ENCODE results near the gene CEP120.
"Not testable (repeated sequence)": the region's sequence is repeated elsewhere in the genome, so short reads cannot be mapped to it uniquely, and the experiment has no call there.

CEP120 gene

GRCh38 chr5:123438244-123438643 lies 15.0 kb upstream of the CEP120 start:
- DNase-seq, result no peak

GRCh38 chr5:123436201-123436600 lies 13.0 kb upstream of the CEP120 start:
- no peak for DNase-seq

GRCh38 chr5:123434796-123435195 lies 11.6 kb upstream of the CEP120 start:
- DNase-seq, result no peak

GRCh38 chr5:123433596-123433995 lies 10.4 kb upstream of the CEP120 start:
- no peak for DNase-seq

GRCh38 chr5:123430441-123430840 lies 7.2 kb upstream of the CEP120 start:
- not testable (repeated sequence) for DNase-seq

DNA sequence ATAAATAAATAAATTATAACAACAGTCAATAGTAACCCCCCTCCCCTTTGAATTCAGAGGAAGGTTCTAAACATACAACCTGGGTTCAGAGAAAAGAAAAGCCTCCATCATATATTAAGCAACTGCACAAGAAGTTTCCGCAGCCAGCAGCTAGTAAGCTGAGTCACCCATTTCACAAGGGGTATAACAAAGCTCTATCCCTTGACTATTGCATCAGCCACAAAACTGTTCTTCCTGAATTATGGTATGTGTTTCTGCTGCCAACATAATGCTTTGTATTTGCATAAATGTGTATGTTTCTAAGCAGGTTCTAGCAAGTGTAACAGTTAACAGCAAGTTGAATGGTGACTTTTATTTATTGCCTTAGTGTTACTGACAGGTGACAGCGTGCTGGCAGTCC lies 6.8 kb upstream of the CEP120 start:
- no peak for DNase-seq

DNA sequence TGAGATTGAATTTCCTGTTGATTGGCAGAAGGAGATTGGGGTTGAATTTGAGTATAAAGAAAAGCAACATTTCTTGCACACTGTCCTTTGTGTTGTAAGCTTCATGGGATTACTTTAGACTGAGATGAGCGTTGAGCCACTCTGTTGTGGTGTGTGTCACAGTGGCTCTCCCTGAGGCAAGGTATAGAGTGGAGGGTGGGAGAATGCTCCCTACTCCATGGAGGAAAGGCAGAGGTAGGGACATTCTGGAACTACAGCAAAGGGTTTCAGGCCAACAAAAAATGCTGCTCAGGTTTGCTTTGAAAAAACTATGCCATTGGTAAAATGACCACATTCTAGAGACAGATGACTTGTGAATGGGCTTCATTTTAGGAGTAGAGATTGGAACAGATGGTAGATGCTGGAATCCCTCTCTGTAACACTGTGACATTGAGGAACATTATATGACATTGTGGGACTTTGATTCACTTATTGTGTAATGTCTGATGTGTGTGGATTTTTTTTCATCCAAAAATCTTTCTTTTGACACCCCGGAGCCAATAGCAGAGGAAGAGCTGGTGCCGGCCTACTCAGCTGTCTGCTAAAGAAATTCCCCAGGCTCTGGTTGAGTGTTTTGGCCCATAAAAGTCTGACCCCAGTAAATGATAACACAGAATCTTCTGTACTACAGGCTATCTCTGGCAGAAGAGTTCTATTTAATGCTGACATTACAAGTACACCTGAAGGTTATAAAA lies 6.2 kb upstream of the CEP120 start:
- DNase-seq, result no peak

DNA sequence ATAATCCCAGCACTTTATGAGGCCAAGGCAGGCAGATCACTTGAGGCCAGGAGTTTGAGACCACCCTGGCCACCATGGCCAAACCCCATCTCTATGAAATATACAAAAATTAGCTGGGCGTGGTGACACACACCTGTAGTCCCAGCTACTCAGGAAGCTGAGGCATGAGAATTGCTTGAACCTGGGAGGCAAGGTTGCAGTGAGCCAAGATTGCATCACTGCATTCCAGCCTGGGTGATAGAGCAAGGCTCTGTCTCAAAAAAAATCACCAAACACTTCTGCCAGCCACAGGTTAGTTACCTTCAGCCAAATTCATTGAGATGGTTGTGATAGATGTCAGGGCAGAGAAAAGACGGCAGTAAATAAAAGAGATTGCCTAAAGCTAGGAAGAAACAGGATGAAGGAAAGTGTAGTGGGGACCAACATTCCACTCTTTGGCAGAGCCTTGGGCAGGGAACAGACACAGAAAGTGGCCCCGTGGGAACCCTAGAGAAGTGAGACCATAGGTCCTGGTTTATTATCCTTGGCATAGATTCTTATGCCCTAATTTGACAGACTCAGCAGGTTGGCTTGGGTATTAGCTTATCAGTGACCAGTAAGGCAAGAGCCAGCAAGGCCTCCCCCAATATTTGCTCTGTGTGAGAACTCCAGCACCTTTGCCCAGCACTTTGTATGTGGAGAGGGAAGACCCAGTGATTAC lies 5.5 kb upstream of the CEP120 start:
- DNase-seq, result no peak

DNA sequence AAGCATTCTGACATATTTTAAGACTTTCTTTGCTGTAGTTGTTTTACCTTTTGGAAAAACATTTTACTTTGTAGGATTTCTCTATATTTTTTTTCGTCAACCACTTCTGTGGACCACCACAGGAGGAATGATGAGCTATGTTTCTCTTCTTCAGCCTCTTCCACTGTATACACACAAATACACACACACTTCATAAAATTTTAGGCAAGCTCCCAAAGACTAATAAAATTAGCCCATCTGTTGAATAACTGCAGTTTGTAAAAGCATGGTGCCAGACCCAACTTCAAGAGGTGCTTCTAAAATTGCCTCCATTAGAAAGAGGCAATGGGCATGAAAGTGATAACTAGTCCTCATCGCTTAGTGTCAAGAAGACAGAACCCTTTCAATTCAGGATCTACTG lies 4.1 kb upstream of the CEP120 start:
- DNase-seq, result no peak

DNA sequence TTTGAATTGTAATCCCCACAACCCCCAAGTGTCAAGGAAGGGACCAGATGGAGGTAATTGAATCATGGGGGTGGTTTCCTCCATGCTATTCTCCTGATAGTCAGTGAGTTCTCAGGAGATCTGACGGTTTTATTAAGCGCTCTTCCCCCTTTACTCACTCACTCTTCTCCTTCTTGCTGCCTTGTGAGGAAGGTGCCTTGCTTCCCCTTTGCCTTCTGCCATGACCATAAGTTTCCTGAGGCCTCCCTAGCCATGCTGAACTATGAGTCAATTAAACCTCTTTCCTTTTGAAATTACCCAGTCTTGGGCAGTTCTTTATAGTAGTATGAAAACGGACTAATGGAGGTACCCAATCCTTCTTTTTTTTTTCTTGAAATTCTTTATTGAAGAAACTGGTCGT lies 2.2 kb upstream of the CEP120 start:
- no peak for DNase-seq

DNA sequence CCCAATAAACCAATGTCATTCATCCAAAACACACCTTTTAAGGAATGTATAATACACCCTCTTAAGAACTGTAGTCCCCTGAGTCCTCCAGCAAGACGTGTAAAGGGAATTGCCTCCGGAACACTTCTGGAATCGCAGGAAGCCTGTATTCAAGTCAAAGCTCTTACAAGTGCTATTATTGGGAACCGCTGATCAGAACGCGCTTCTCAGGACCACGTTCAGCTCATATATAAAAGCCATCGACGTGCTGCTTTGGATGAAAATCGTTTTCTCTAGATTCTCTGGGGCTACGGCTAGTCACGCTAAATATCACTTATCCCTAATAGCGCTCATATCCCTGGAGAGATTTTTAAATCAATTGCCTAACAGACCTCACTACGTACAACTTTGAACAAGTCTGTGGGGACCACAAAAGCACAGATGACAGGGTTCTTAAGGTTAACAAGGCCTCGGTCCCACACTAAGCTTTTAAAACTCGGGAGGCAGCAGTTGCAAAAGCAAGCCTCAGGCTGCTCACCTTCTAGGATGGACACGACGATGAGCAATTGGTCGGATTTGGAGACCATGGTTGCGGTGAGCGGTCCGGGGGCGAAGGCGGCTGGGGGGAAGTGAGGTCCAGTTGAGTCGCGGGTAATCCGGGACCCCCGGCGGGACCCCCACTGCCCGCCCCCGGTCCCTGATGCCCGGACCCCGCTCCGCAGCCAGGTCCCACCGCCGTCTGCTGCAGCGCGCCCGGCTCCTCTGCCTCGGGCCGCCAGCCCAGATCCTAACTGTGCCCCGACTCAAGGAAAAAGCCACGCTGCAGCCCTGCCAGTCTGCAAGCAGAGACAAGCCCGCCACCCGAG lies 548 bp downstream of the CEP120 start:
- peak; percentile 11 for DNase-seq

- no peak for DNase-seq
These were observed 1.4 kb downstream of the CEP120 start for GRCh38 chr5:123421773-123422172.

DNA sequence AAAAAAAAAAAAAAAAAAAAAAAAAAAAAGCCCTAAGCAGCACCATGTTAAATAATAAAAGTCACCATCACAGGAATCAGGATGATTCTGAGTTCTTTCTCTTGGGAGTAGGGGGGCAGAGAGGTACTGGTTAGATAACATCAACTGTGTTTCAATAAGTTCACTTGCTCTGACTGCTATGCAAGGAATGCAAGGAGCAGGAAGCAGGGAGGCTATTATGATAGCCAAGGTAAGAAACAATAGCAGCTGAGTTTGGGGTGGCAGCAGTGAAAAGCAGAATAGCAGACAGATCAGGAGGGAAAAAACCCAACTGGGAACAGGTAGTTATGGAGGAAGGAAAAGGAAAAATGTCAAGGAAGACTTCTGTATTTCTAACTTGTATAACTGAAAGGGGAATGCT lies 8.2 kb downstream of the CEP120 start:
- DNase-seq, result no peak

- no peak for DNase-seq
These were observed 11.0 kb downstream of the CEP120 start for GRCh38 chr5:123412206-123412605.

GRCh38 chr5:123401999-123402398 lies 21.2 kb downstream of the CEP120 start:
- not testable (repeated sequence) for DNase-seq

DNA sequence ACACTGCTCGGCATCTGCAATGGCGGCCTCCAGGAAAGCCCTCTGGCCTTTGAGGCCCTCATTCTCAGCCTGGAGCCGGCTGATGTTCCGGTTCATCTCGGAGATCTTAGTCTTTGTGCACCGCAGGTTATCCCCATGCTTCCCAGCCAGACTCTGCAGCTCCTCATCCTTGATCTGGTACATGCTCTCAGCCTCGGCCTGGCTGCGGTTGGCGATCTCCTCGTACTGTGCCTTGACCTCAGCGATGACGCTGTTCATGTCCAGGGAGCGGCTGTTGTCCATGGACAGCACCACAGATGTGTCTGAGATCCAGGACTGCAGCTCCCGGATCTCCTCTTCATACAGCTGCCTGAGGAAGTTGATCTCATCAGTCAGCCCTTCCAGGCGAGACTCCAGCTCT lies 21.9 kb downstream of the CEP120 start:
- no peak for DNase-seq

DNA sequence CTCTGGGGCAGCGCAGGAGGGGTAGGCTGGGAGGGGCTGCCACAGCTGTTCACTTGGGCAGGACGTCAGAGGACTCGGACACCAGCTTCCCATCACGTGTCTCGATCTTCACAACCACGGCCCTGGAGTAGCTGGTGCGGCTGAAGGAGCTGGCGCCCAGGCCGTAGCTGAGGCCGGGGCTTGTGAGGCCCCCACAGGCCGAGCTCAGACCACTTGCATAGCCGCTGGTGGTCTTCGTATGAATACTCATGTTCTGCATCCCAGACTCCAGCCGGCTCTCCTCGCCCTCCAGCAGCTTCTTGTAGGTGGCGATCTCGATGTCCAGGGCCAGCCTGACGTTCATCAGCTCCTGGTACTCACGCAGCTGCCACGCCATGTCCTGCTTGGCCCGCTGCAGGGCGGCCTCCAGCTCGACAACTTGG lies 22.3 kb downstream of the CEP120 start:
- DNase-seq, result not testable (repeated sequence)

GRCh38 chr5:123398058-123398733 lies 25.0 kb downstream of the CEP120 start:
- DNase-seq, result no peak

DNA sequence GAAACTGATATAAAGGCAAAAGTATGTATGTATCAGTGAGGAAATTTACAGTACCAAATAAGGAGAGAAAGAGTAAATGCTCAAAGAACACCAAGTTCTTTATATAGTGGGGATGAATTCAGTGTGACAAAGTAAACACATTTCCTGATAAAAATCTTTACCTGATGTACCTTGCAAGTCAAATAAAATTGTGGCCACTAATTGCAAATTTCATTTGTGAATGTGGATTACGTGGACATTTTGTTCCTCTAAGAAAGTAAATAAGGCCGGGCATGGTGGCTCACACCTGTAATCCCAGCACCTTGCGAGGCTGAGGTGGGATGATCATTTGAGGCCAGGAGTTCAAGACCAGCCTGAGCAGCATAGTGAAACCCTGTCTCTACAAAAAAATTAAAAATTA lies 25.7 kb downstream of the CEP120 start:
- DNase-seq, result no peak

- no peak for DNase-seq
These were observed 32.2 kb downstream of the CEP120 start for GRCh38 chr5:123391009-123391408.

DNA sequence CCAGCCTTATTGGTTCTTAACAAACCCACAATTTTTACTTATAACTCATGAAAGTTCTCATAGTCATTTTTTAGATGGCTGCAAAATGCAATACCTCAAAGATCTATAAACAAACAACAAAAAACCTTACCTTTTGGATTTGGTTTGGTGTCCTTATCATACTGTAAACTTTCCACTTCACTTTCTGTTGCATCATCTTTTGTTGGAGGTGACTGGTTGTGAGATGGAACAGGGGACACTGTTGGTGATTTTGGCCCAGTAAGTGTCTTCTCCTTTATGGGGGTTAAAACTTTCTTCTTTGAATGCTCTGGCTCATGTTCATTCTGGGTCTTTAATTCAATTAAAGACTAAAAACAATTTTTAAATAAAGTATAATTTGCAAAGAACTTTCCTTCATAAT lies 33.4 kb downstream of the CEP120 start:
- no peak for DNase-seq

- no peak for DNase-seq
These were observed 35.9 kb downstream of the CEP120 start for GRCh38 chr5:123387313-123387712.

DNA sequence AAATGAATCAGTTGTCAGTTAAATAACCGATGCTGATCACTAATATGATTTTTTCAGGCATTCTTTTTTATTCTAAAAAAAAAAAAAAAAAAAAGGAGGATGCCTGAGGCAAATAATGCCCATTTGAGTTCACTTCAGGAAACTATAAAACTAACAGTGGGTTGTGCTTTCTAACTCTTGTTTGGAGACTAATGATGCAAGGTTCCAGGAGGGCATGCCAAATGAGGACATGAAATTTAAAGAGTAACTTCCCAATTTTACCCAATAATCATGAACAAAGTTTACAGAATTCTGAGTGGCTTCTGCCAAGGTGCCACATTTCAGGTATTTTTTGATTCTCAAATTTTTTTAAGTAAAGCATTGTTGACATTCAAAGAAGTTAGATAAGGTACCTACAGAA lies 41.0 kb downstream of the CEP120 start:
- no peak for DNase-seq
